Spleen (tissue), 7 donors: ENCODE measurements around the gene TCEA2.

Source experiments
- POLR2A ChIP-seq, 3 donors: fragments of 450-650 bp; IDR thresholded peaks; one replicate each; pipeline ENCODE4 v1.5.1; 2017; ENCODE audit warnings: antibody characterized with exemption in 3 of 3, mild to moderate bottlenecking in 1 of 3
- POLR2AphosphoS5 ChIP-seq, 3 donors: sonication (generic); formaldehyde crosslinking; IDR thresholded peaks; one replicate each; pipeline ENCODE4 v1.5.1; 2017; ENCODE audit warnings: antibody characterized with exemption in 3 of 3
- TF ChIP-seq, protein P1 (sequence below), 11 experiments: fragments of 200-600 bp in 7 of 11; fragments of 450-650 bp in 4 of 11; sonication (generic) in 4 of 11; IDR thresholded peaks in 8 of 11; conservative IDR thresholded peaks in 3 of 11; 1 replicate in 7 of 11; 2 replicates in 4 of 11; pipeline versions ENCODE4 v1.4.0 to v1.8.0; 2016 to 2021; ENCODE audit warnings: antibody characterized with exemption in 11 of 11, inconsistent platforms in 4 of 11, mild to moderate bottlenecking in 1 of 11
- donor health status: DM: no; HTN: no; CAD: no; lungs with moderate emphysema.
- donor health status: DM: no; HTN: no; CAD: no.
- donor health status: DM: no; HTN: no; CAD: no.

- TF ChIP-seq, protein P1, sequence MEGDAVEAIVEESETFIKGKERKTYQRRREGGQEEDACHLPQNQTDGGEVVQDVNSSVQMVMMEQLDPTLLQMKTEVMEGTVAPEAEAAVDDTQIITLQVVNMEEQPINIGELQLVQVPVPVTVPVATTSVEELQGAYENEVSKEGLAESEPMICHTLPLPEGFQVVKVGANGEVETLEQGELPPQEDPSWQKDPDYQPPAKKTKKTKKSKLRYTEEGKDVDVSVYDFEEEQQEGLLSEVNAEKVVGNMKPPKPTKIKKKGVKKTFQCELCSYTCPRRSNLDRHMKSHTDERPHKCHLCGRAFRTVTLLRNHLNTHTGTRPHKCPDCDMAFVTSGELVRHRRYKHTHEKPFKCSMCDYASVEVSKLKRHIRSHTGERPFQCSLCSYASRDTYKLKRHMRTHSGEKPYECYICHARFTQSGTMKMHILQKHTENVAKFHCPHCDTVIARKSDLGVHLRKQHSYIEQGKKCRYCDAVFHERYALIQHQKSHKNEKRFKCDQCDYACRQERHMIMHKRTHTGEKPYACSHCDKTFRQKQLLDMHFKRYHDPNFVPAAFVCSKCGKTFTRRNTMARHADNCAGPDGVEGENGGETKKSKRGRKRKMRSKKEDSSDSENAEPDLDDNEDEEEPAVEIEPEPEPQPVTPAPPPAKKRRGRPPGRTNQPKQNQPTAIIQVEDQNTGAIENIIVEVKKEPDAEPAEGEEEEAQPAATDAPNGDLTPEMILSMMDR (IDR thresholded peaks at IDR 0.05 in 8 of 11, conservative IDR thresholded peaks at IDR 0.05 in 3 of 11), result no peak
- no peak for TF ChIP-seq POLR2A (IDR thresholded peaks at IDR 0.05)
- TF ChIP-seq POLR2AphosphoS5 (IDR thresholded peaks at IDR 0.05), result no peak
Observed at GRCh38 chr20:64093013-64093503, 30.1 kb downstream of the TCEA2 start.
